Loucy (cell line): ENCODE data around the gene FARSA.
"Not testable (repeated sequence)": the region's sequence is repeated elsewhere in the genome, so short reads cannot be mapped to it uniquely, and the experiment has no call there.

ENCODE experiments used
- H2AFZ ChIP-seq: fragments of 200-600 bp; sonication (generic); 2 replicates; pipeline ENCODE4 v1.6.0; 2016; ENCODE audit warnings: antibody characterized with exemption, mild to moderate bottlenecking, low read length, moderate library complexity
- H3F3A ChIP-seq: fragments of 200-600 bp; 2 replicates; pipeline ENCODE4 v1.6.0; 2016; ENCODE audit warnings: antibody characterized with exemption, low read depth, mild to moderate bottlenecking
- H3K27me3 ChIP-seq: fragments of 200-600 bp; sonication (generic); 2 replicates; pipeline ENCODE4 v1.6.1; 2014; ENCODE audit warnings: low read length, mild to moderate bottlenecking; ENCODE audit not compliant: insufficient read depth, poor library complexity, severe bottlenecking
- H3K36me3 ChIP-seq: fragments of 200-600 bp; sonication (generic); 2 replicates; pipeline ENCODE4 v1.6.1; 2016; ENCODE audit warnings: low read length; ENCODE audit not compliant: insufficient read depth
- H3K4me1 ChIP-seq: fragments of 200-600 bp; sonication (generic); 2 replicates; pipeline ENCODE4 v1.5.1; 2014; ENCODE audit warnings: low read length, mild to moderate bottlenecking; ENCODE audit not compliant: insufficient read depth, poor library complexity, severe bottlenecking
- H3K4me2 ChIP-seq: fragments of 200-600 bp; sonication (generic); 2 replicates; pipeline ENCODE4 v1.6.0; 2014; ENCODE audit warnings: antibody characterized with exemption, low read length, low read depth, mild to moderate bottlenecking; ENCODE audit not compliant: poor library complexity, severe bottlenecking
- H3K4me3 ChIP-seq: fragments of 200-600 bp; sonication (generic); 2 replicates; pipeline ENCODE4 v1.5.1; 2014; ENCODE audit warnings: low read length, mild to moderate bottlenecking, mixed read lengths; ENCODE audit not compliant: poor library complexity, severe bottlenecking
- H3K79me2 ChIP-seq: fragments of 200-600 bp; sonication (generic); 2 replicates; pipeline ENCODE4 v1.6.1; 2014; ENCODE audit warnings: low read length; ENCODE audit not compliant: insufficient read depth
- H3K9ac ChIP-seq: fragments of 200-600 bp; sonication (generic); 2 replicates; pipeline ENCODE4 v1.6.0; 2014; ENCODE audit warnings: mild to moderate bottlenecking, low read depth, low read length, moderate library complexity; ENCODE audit not compliant: poor library complexity, severe bottlenecking
- H3K9me2 ChIP-seq: fragments of 200-600 bp; sonication (generic); replicated peaks from 2 replicates; pipeline ENCODE4 v1.6.1; 2016; ENCODE audit warnings: low read depth, low read length, mixed read lengths
- H3K9me3 ChIP-seq: fragments of 200-600 bp; sonication (generic); 2 replicates; pipeline ENCODE4 v1.6.1; 2014; ENCODE audit warnings: mild to moderate bottlenecking, antibody characterized with exemption, low read length, low read depth; ENCODE audit not compliant: insufficient read depth
- H4K20me1 ChIP-seq: fragments of 200-600 bp; sonication (generic); 2 replicates; pipeline ENCODE4 v1.6.0; 2014; ENCODE audit warnings: antibody characterized with exemption, low read length, mild to moderate bottlenecking; ENCODE audit not compliant: insufficient read depth, poor library complexity, severe bottlenecking
- CTCF ChIP-seq: fragments of 200-600 bp; sonication (generic); conservative IDR thresholded peaks from 2 replicates; pipeline ENCODE4 v1.5.1; 2014; ENCODE audit warnings: mild to moderate bottlenecking, antibody characterized with exemption, low read length
- EZH2phosphoT487 ChIP-seq: fragments of 200-600 bp; IDR thresholded peaks from 2 replicates; pipeline ENCODE4 v1.6.1; 2018; ENCODE audit warnings: antibody characterized with exemption, mild to moderate bottlenecking, moderate library complexity, borderline replicate concordance

FARSA gene

GRCh38 chr19:12965017-12965811 is 31.7 kb upstream of the FARSA start:
- Histone ChIP-seq H3K9ac (peak overlapping the region; percentile 82), H3K79me2 (no peaks in the 10 kb centered on the region)

GRCh38 chr19:12959481-12959880 is 26.0 kb upstream of the FARSA start:
- Histone ChIP-seq H3K4me2 (no peak overlapping the region), H2AFZ (no peak overlapping the region), H3K36me3 (no peaks in the 10 kb centered on the region), H3K9ac (no peak overlapping the region), H3F3A (peaks cover 3% of the 10 kb centered on the region; the same call in 1 of the 2 replicates), H3K9me3 (no peaks in the 10 kb centered on the region), H4K20me1 (peaks cover 10% of the 10 kb centered on the region), H3K4me3 (no peak overlapping the region), H3K27me3 (no peaks in the 10 kb centered on the region), H3K4me1 (peaks cover 23% of the 10 kb centered on the region), H3K79me2 (peaks cover 35% of the 10 kb centered on the region), H3K9me2 (no peaks in the 10 kb centered on the region)
- TF ChIP-seq EZH2phosphoT487 (no peak), CTCF (no peak)

More at GRCh38 chr19:12965017-12965811, 31.7 kb upstream of the FARSA start:
- Histone ChIP-seq H3F3A (no peaks in the 10 kb centered on the region), H3K4me3 (peak overlapping the region; percentile 86), H3K9me2 (no peaks in the 10 kb centered on the region), H4K20me1 (no peaks in the 10 kb centered on the region), H3K9me3 (no peaks in the 10 kb centered on the region), H3K4me1 (peaks cover 9% of the 10 kb centered on the region), H3K4me2 (peak overlapping the region; percentile 94), H3K36me3 (no peaks in the 10 kb centered on the region), H3K27me3 (no peaks in the 10 kb centered on the region), H2AFZ (peak overlapping the region; percentile 100)
- peak; percentile 85 for TF ChIP-seq CTCF
- no peak for TF ChIP-seq EZH2phosphoT487

- Histone ChIP-seq H2AFZ (peak overlapping the region; percentile 94), H3K4me1 (peaks cover 23% of the 10 kb centered on the region), H3K4me3 (peak overlapping the region; percentile 91), H3K4me2 (peak overlapping the region; percentile 93), H4K20me1 (peaks cover 16% of the 10 kb centered on the region), H3K9ac (peak overlapping the region; percentile 87), H3K79me2 (peaks cover 54% of the 10 kb centered on the region)
- H3F3A ChIP-seq, H3K36me3 ChIP-seq, H3K27me3 ChIP-seq, H3K9me2 ChIP-seq, H3K9me3 ChIP-seq: not testable (repeated sequence)
Observed at GRCh38 chr19:12957389-12957952, 24.0 kb upstream of the FARSA start.
